Heart left ventricle (tissue), 16 donors: ENCODE results near the gene GABBR2. TPM values are rescaled to one million over a fixed set of nuclear protein-coding genes. Genes with fewer than 3 reads are reported as not detected.

Experiments used
- ATAC-seq, 4 donors: fragments of 200-7000 bp; cut with Tn5 transposase; one replicate each; pipeline ENCODE4 v1.9.1; 2020 to 2022; ENCODE audit warnings: moderate library complexity in 4 of 4, mild to moderate bottlenecking in 3 of 4, moderate number of reproducible peaks in 1 of 4
- DNase-seq, 5 donors: peaks; one replicate each; pipeline ENCODE4 v3.0.0-alpha.2; 2020
- H3K27ac ChIP-seq, 12 donors: fragments of 200-600 bp; sonication (generic) in 4 of 12; one replicate each; pipeline versions ENCODE4 v1.5.0 to v1.8.0; 2016 to 2022; ENCODE audit warnings: mild to moderate bottlenecking in 2 of 12
- H3K27me3 ChIP-seq, 9 donors: fragments of 200-600 bp; sonication (generic) in 2 of 9; one replicate each; pipeline versions ENCODE4 v1.5.1 to v1.8.0; 2016 to 2022; ENCODE audit warnings: mild to moderate bottlenecking in 3 of 9
- H3K36me3 ChIP-seq, 9 donors: fragments of 200-600 bp; sonication (generic) in 2 of 9; one replicate each; pipeline versions ENCODE4 v1.5.0 to v1.8.0; 2018 to 2022; ENCODE audit warnings: mild to moderate bottlenecking in 2 of 9
- H3K4me1 ChIP-seq, 12 donors: fragments of 200-600 bp; sonication (generic) in 4 of 12; one replicate each; pipeline versions ENCODE4 v1.5.0 to v1.8.0; 2016 to 2022; ENCODE audit warnings: mild to moderate bottlenecking in 3 of 12
- H3K4me3 ChIP-seq, 12 donors: fragments of 200-600 bp; sonication (generic) in 4 of 12; one replicate each; pipeline versions ENCODE4 v1.5.0 to v1.8.0; 2017 to 2022; ENCODE audit warnings: mild to moderate bottlenecking in 9 of 12, moderate library complexity in 4 of 12
- H3K9me3 ChIP-seq, 12 donors: fragments of 200-600 bp; sonication (generic) in 4 of 12; one replicate each; pipeline versions ENCODE4 v1.5.0 to v1.8.0; 2016 to 2022; ENCODE audit warnings: mild to moderate bottlenecking in 1 of 12
- POLR2A ChIP-seq, 2 donors: fragments of 450-650 bp; IDR thresholded peaks; one replicate each; pipeline ENCODE4 v1.6.1; 2017; ENCODE audit warnings: antibody characterized with exemption in 2 of 2, mild to moderate bottlenecking in 2 of 2, moderate library complexity in 2 of 2
- WGBS, 4 donors: extraction: QIAGEN DNeasy Blood & Tissue Kit in 2 of 4; methylation state at CpG; one replicate each; pipeline versions ENCODE4 v1.1.5 to v1.1.7; 2013 to 2018; 5-methylcytosine and 5-hydroxymethylcytosine counted together
- intact Hi-C, 10 donors: fragments of 100-400 bp; cut with DNase I; formaldehyde crosslinking; loops; one replicate each; pipeline versions ENCODE4 v1.11.1 to v1.14.2; 2022
- polyA plus RNA-seq, 2 donors: library from polyadenylated mRNA; stranded (reverse); fragments of 200-250 nt; gene quantifications; one replicate each; pipeline ENCODE4 v1.2.3, GENCODE V29; 2013
- total RNA-seq, 9 donors: library from RNA; depleted of rRNA in 2 of 9; stranded (reverse); fragments of >200 nt in 2 of 9; fragmentation: NEBNext Ultra II Directional in 3 of 9; extraction: Animal tissue kit (Norgen Biotek cat#: 25700) in 3 of 9; gene quantifications; one replicate each; pipeline versions ENCODE4 v1.1.0 to v1.2.4, GENCODE V29; 2016 to 2023
- TF ChIP-seq, protein P1 (sequence below), 12 donors: fragments of 200-600 bp; sonication (generic) in 4 of 12; IDR thresholded peaks; one replicate each; pipeline versions ENCODE4 v1.5.0 to v1.8.0; 2018 to 2022; ENCODE audit warnings: antibody characterized with exemption in 12 of 12, mild to moderate bottlenecking in 5 of 12
- donor health status: ischemic (EF 13 %, LVEDD 7.1; RV severe dilation, severe dysfunction).
- donor health status: healthy with polysubstance abuse.
- donor health status: DM: no; HTN: yes; CAD: no.
- donor health status: DM: no; HTN: no; CAD: no.
- donor health status: ischemic (EF 25% LVEDD 6.9; RV normal size, moderate dysfunction).
- donor health status: ischemic (EF 25% LVEDD 5.7; RV mildly dilated, moderate dysfunction).
- donor health status: healthy.
- donor health status: DM: yes; HTN: yes; CAD: no.
- donor health status: ischemic (EF 35%, LVEDD 5.7; RV mildly dilated, moderate dysfunction).
- donor health status: nonischemic (EF 11% LVEDD 7.7; RV severe dilation, severe dysfunction).
- donor health status: DM: yes; HTN: yes; CAD: no.
- donor health status: PGD.
- donor health status: ischemic (EF 29% LVEDD 5.4; RV normal size, mild dysfunction).
- donor health status: nonischemic (EF 23%, LVEDD 6.1; RV moderate dilation, normal function).

Gene GABBR2
- total and polyA plus RNA-seq, 11 donors = 0.11 to 3.4 (median 0.58) TPM

DNA sequence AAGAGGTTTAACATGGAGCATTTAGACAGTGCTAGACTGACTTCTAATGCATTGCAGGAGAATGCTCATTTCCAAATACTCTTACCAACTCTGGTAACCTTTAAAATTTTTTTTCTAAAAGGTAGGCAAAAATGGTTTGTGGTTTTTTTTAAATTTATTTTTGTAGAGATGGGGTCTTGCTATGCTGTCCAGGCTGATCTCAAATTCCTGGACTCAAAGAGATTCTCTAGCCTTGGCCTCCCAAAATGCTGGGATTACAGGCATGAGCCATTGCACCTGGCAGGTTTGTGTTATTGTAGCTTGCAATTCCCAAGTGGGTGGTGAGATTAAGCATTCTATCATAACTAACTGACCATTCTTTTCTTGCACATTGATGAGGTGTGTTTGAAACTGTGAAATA lies 410.3 kb downstream of the GABBR2 start:
- peaks cover 0 to 7% (median 0%) of the 10 kb centered on the region in 9 donors for H3K27me3 ChIP-seq
- H3K9me3 ChIP-seq = no peaks in the 10 kb centered on the region
- intact Hi-C loops = no loop called here
- no peak overlapping the region for H3K27ac ChIP-seq
- TF ChIP-seq POLR2A (IDR thresholded peaks at IDR 0.05) = no peak
- no peak for ATAC-seq
- H3K4me3 ChIP-seq = no peak overlapping the region
- DNase-seq = no peak
- H3K4me1 ChIP-seq = peaks cover 0 to 14% (median 0%) of the 10 kb centered on the region in 12 donors
- H3K36me3 ChIP-seq = no peaks in the 10 kb centered on the region

DNA sequence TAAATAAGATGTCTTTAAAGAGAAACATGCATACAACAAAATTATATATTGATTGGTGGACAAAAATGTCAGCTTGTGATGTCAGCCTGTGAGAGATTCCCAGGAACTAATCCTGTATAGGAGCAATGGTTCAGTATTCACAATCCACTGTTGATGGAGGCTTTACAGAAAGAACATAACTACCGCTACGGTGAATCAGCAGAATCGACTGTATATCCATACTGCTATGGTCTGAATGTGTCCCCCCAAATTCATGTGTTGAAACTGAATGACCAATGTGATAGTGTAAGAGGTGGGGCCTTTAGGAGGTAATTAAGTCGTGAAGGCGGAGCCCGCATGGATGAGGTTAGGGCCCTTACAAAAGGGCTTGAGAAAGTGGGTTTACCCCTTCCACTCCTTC lies 412.9 kb downstream of the GABBR2 start:
- peaks cover 0 to 7% (median 0%) of the 10 kb centered on the region in 9 donors for H3K27me3 ChIP-seq
- no peak overlapping the region for H3K27ac ChIP-seq
- 81 to 94% (median 89%) methylated on average over 6 of the region's 6 CpGs for WGBS, 4 donors
- intact Hi-C loops = no loop called here
- H3K4me3 ChIP-seq = no peak overlapping the region
- DNase-seq (no peak), ATAC-seq (no peak)
- TF ChIP-seq, protein P1, sequence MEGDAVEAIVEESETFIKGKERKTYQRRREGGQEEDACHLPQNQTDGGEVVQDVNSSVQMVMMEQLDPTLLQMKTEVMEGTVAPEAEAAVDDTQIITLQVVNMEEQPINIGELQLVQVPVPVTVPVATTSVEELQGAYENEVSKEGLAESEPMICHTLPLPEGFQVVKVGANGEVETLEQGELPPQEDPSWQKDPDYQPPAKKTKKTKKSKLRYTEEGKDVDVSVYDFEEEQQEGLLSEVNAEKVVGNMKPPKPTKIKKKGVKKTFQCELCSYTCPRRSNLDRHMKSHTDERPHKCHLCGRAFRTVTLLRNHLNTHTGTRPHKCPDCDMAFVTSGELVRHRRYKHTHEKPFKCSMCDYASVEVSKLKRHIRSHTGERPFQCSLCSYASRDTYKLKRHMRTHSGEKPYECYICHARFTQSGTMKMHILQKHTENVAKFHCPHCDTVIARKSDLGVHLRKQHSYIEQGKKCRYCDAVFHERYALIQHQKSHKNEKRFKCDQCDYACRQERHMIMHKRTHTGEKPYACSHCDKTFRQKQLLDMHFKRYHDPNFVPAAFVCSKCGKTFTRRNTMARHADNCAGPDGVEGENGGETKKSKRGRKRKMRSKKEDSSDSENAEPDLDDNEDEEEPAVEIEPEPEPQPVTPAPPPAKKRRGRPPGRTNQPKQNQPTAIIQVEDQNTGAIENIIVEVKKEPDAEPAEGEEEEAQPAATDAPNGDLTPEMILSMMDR (IDR thresholded peaks at IDR 0.05) = no peak
- no peak for TF ChIP-seq POLR2A (IDR thresholded peaks at IDR 0.05)
- H3K9me3 ChIP-seq = no peaks in the 10 kb centered on the region
- no peaks in the 10 kb centered on the region for H3K4me1 ChIP-seq
- H3K36me3 ChIP-seq = no peaks in the 10 kb centered on the region

DNA sequence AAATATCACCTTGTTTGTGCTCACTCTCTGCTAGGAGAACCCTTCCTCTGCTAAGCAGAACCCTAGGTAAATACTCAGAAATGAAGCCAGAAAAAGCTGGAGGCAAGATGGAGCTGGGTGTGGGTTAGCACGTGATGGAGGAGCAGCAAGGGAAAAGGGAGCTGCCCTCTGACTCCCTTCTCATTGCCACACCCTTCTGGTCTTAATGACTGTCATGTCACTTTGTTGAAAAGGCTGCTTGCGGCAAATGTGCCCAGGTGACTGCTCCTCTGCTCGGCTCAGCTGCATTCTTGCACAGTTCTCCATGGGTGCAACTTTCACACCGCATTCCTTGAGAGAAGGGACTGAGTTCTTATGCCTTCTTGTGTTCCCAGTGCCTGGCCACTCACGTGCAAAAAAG lies 416.9 kb downstream of the GABBR2 start:
- Histone ChIP-seq H3K27ac (no peak overlapping the region), H3K9me3 (no peaks in the 10 kb centered on the region), H3K27me3 (peaks cover 0 to 7% (median 0%) of the 10 kb centered on the region in 9 donors), H3K36me3 (no peaks in the 10 kb centered on the region), H3K4me3 (no peak overlapping the region), H3K4me1 (no peaks in the 10 kb centered on the region)
- 60 to 75% (median 64%) methylated on average over 5 of the region's 5 CpGs for WGBS, 4 donors
- intact Hi-C loops = no loop called here
- DNase-seq = no peak
- no peak for ATAC-seq
- TF ChIP-seq POLR2A (IDR thresholded peaks at IDR 0.05) = no peak
- TF ChIP-seq, protein P1 (IDR thresholded peaks at IDR 0.05) = no peak

DNA sequence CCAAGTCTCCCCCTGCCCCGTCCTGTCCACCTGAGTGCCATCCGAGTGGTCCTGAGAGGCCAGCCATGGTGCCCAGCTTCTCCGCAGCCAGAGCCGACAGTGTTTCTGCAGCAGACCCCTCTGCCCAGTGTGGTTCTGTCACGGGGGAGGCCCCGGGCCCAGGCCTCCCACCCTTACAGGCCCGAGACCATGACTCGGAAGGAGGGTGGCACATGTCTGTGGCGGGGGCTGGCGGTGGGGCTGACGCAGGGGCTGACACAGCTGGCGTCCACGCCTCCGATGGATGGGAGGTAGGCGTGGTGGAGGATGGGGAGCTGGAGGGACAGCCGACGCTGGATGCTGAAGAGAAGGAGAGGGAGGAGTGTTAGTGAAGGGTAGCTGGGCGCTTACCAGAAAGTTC lies 418.3 kb downstream of the GABBR2 start:
- no peaks in the 10 kb centered on the region for H3K4me1 ChIP-seq
- WGBS, 4 donors = 88 to 90% (median 90%) methylated on average over 18 of the region's 18 CpGs
- H3K27ac ChIP-seq = no peak overlapping the region
- no peaks in the 10 kb centered on the region for H3K36me3 ChIP-seq
- no peak for DNase-seq
- TF ChIP-seq POLR2A (IDR thresholded peaks at IDR 0.05) = no peak
- TF ChIP-seq, protein P1 (IDR thresholded peaks at IDR 0.05) = no peak
- ATAC-seq = no peak
- H3K27me3 ChIP-seq = peaks cover 0 to 7% (median 0%) of the 10 kb centered on the region in 9 donors
- intact Hi-C loops = no loop called here
- H3K4me3 ChIP-seq = no peak overlapping the region
- H3K9me3 ChIP-seq = no peaks in the 10 kb centered on the region

DNA sequence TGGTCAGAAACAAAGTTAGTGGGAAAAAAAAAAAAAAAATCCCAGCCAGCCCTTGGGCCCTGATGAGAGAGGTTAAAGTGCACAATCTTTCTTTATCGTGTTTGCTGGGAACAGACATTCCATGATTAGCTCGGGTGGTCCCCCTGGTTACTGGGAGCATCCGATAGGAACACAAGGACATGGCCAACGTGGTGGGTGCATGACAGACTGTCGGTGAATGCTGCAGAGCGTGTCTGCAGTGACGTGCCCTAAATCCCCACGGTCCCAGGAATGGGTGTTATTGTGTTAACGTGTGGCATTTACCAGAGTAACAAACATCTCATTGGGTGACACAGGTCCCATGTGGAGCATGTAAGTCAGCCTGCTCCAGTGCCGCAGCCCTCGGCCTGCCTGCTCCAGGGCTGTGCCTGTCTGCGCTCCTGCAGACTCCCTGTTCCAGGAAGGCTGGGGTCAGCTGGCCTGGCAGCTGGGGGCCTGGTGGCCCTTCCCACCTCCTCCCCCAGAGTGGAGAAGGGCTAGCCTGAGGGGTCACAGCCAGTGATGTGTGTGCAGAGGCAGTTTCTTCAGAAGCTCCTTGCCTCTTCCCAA lies 419.0 kb downstream of the GABBR2 start:
- 70 to 75% (median 71%) methylated on average over 12 of the region's 12 CpGs for WGBS, 4 donors
- H3K27ac ChIP-seq = no peak overlapping the region
- DNase-seq = no peak
- H3K36me3 ChIP-seq = no peaks in the 10 kb centered on the region
- no peaks in the 10 kb centered on the region for H3K4me1 ChIP-seq
- H3K9me3 ChIP-seq = no peaks in the 10 kb centered on the region
- no peak overlapping the region for H3K4me3 ChIP-seq
- peaks cover 0 to 11% (median 0%) of the 10 kb centered on the region in 9 donors for H3K27me3 ChIP-seq
- no peak for ATAC-seq
- intact Hi-C loops = no loop called here
- TF ChIP-seq POLR2A (IDR thresholded peaks at IDR 0.05) = no peak
- TF ChIP-seq, protein P1 (IDR thresholded peaks at IDR 0.05) = no peak
